ENCODE measurements around the gene HAPLN3.

Gene HAPLN3

GRCh38 chr15:88866295-88866881, 29.0 kb downstream of the HAPLN3 start:
- in situ Hi-C loops (cut with HindIII; ENCODE audit: low sequenced_read_pairs), result no loop called here

GRCh38 chr15:88865498-88866099, 29.7 kb downstream of the HAPLN3 start:
- in situ Hi-C loops (cut with HindIII; ENCODE audit: low sequenced_read_pairs), result no loop called here

- in situ Hi-C loops (cut with HindIII; ENCODE audit: low sequenced_read_pairs), result no loop called here
Measured at GRCh38 chr15:88864861-88865497, 30.4 kb downstream of the HAPLN3 start.

GRCh38 chr15:88863412-88863811, 31.9 kb downstream of the HAPLN3 start:
- in situ Hi-C loops (cut with HindIII; ENCODE audit: low sequenced_read_pairs), result no loop called here

- in situ Hi-C loops (cut with HindIII; ENCODE audit: low sequenced_read_pairs), result no loop called here
Measured at GRCh38 chr15:88860212-88860611, 35.1 kb downstream of the HAPLN3 start.

GRCh38 chr15:88859550-88859949, 35.8 kb downstream of the HAPLN3 start:
- in situ Hi-C loops (cut with HindIII; ENCODE audit: low sequenced_read_pairs), result no loop called here

- in situ Hi-C loops (cut with HindIII; ENCODE audit: low sequenced_read_pairs), result no loop called here
Measured at GRCh38 chr15:88858934-88859333, 36.4 kb downstream of the HAPLN3 start.

- in situ Hi-C loops (cut with HindIII; ENCODE audit: low sequenced_read_pairs), result loop anchor here (5.0 kb wide), 1 partner anchor 50 kb away; the partner anchor contains the start of gene ACAN
Measured at GRCh38 chr15:88852476-88852875, 42.9 kb downstream of the HAPLN3 start.

- in situ Hi-C loops (cut with HindIII; ENCODE audit: low sequenced_read_pairs), result loop anchor here (5.0 kb wide), 2 partner anchors 33 to 47 kb away; partner anchors contain the start of gene ACAN
Measured at GRCh38 chr15:88849376-88850072, 45.8 kb downstream of the HAPLN3 start.

- in situ Hi-C loops (cut with HindIII; ENCODE audit: low sequenced_read_pairs), result loop anchor here (5.0 kb wide), 1 partner anchor 34 kb away; no protein-coding TSS in a partner anchor
Measured at GRCh38 chr15:88848203-88848602, 47.1 kb downstream of the HAPLN3 start.

GRCh38 chr15:88847144-88847543, 48.2 kb downstream of the HAPLN3 start:
- in situ Hi-C loops (cut with HindIII; ENCODE audit: low sequenced_read_pairs), result loop anchor here (5.0 kb wide), 1 partner anchor 35 kb away; no protein-coding TSS in a partner anchor

GRCh38 chr15:88845616-88846015, 49.7 kb downstream of the HAPLN3 start:
- in situ Hi-C loops (cut with HindIII; ENCODE audit: low sequenced_read_pairs), result loop anchor here (5.0 kb wide), 1 partner anchor 37 kb away; no protein-coding TSS in a partner anchor

GRCh38 chr15:88844749-88845386, 50.5 kb downstream of the HAPLN3 start:
- in situ Hi-C loops (cut with HindIII; ENCODE audit: low sequenced_read_pairs), result loop anchor here (5.0 kb wide), 1 partner anchor 37 kb away; no protein-coding TSS in a partner anchor

GRCh38 chr15:88843334-88843733, 52.0 kb downstream of the HAPLN3 start:
- in situ Hi-C loops (cut with HindIII; ENCODE audit: low sequenced_read_pairs), result no loop called here

- in situ Hi-C loops (cut with HindIII; ENCODE audit: low sequenced_read_pairs), result no loop called here
Measured at GRCh38 chr15:88842156-88842555, 53.2 kb downstream of the HAPLN3 start.

GRCh38 chr15:88841236-88841635, 54.1 kb downstream of the HAPLN3 start:
- in situ Hi-C loops (cut with HindIII; ENCODE audit: low sequenced_read_pairs), result no loop called here

- in situ Hi-C loops (cut with HindIII; ENCODE audit: low sequenced_read_pairs), result no loop called here
Measured at GRCh38 chr15:88839961-88840360, 55.4 kb downstream of the HAPLN3 start.

- in situ Hi-C loops (cut with HindIII; ENCODE audit: low sequenced_read_pairs), result no loop called here
Measured at GRCh38 chr15:88839146-88839545, 56.2 kb downstream of the HAPLN3 start.

- in situ Hi-C loops (cut with HindIII; ENCODE audit: low sequenced_read_pairs), result no loop called here
Measured at GRCh38 chr15:88838667-88839066, 56.7 kb downstream of the HAPLN3 start.

- in situ Hi-C loops (cut with HindIII; ENCODE audit: low sequenced_read_pairs), result no loop called here
Measured at GRCh38 chr15:88835646-88836045, 59.7 kb downstream of the HAPLN3 start.

GRCh38 chr15:88835119-88835518, 60.2 kb downstream of the HAPLN3 start:
- in situ Hi-C loops (cut with HindIII; ENCODE audit: low sequenced_read_pairs), result no loop called here

All from endothelial cell of hepatic sinusoid (primary cell).